Hematopoietic multipotent progenitor cell treated with erythropoietin and hydrocortisone succinate and interleukin-3 and kit ligand, for 15 days (in vitro differentiated cells): ENCODE data around the gene GTPBP10.

Experiments used
- DNase-seq: peaks from one replicate; pipeline ENCODE4 v3.0.0-alpha.2; 2015; ENCODE audit warnings: low spot score

Gene GTPBP10

DNA sequence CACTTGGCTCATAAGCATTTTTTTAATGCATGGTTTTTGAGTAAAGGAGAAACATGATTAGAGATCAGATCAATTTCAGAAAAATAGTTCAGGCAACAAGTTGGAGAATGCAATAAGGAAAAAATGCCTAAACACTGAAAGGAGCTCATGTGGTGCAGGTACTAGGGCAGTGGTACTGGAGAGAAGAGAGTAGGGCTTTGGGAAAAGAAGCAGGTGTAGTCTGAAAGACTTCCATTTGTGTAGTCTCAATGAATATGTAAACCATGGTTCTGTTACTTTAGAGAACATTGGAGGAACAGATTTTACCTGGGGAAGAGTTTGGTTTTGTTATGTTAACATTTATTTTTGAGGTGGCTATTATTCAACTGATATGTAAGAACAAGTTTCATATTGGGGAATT lies 5.5 kb downstream of the GTPBP10 start:
- DNase-seq: no peak

DNA sequence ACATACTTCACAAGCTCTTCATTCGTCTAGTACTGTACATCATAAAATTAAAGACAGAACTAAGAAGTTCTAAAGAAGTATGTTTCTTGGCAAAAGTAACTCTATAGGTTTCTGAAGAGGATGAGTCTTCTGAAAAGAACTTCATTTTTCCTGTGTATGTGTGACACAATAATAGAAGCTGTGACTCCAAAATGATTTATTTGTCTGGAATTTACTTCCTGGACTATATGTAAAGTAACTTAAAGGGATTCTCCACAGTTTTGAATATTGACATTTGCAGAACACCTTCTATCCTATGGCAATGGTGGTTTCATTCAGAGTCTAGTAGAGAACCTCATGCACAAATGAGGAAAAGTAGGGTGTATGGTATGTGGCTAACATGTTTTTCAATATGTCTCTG lies 36.9 kb downstream of the GTPBP10 start:
- no peak for DNase-seq

DNA sequence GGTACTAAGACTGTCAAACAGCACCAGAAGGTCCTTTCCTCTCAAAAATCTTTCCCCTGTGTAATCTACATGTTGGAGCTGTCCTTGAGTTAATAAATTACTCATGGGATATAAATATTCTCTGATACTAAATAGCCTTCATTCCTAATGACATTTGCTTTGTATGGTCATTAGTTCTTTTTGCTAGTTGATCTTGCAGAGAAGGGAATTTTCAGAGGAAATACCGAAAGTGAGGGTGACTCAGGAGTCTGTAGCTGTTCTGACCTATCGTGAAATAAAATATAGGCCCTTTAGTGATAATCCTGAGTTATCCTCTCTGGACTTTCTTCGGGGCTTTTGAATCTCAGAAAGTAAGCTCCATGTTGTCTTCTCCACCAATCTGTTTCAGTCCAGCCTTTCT lies 37.3 kb downstream of the GTPBP10 start:
- DNase-seq: no peak

DNA sequence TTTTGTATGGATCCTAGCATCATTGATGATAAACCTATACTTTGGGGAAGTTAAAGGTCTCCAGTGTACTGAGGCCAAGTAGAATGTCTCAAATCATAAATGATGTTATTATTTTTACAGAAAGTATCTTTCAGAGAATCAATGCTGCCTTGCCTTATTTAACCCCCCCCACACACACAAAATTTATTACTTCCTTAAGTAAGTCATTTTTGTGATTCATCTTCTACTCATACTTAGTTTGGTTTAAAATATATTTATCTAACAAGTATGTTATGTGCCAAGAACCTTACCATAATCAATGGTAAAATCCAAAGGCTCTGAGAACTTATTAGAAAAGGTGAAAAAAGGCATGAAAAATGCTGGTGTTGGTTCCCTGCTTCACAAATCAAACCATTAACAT lies 37.9 kb downstream of the GTPBP10 start:
- DNase-seq: no peak

DNA sequence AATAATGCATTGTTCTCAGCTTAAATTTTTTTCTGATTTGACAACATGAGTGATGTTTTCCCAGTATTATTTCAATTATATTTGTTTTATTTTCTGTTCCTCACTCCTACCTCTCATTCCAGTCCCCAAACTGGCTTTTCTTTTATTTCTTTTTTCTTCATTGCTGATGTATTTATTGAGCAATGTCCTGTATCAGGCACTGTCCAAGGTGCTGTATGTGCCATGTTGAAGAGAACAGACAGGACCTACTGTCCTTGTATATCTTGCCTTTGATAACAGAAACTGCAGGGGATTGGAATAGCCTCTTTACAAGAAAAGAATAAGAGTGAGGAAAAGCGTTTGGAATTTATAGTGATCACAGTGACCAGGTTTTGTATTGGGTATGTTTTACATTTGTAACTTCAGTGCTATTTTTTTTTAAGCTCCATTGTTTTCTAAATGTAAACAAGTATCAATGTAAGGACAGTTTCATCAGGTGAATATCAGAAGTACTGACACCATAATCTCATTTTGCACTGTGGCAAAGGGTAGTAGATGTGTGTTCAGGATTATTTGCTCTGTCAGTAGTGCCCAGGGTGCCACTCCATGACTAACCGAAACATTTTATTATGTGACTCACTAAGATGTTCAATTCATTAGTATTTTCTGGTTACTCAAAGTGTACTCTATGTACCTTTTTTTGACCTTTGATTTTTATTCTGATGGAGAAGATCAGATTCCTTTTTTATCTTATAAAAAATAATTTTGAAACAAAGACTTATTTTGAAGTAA lies 41.1 kb downstream of the GTPBP10 start:
- no peak for DNase-seq

DNA sequence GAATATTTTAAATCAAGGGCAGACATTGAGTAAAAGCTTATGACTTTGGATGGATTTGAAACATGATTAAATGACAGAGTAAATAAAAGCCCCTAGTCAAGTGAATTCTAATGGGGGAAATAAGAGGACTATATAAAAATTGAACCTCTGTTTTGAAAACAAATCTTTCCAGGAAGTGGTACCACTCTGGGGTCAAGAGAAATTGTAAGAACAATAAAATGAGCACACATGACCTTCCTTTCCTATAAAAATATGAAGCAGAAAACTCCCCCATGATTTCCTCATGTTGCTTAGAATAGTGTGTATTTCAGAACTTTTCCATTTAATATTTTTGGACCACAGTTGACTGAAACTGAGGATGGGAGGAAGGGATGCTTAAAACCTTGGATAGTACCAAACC lies 44.4 kb downstream of the GTPBP10 start:
- DNase-seq: no peak

DNA sequence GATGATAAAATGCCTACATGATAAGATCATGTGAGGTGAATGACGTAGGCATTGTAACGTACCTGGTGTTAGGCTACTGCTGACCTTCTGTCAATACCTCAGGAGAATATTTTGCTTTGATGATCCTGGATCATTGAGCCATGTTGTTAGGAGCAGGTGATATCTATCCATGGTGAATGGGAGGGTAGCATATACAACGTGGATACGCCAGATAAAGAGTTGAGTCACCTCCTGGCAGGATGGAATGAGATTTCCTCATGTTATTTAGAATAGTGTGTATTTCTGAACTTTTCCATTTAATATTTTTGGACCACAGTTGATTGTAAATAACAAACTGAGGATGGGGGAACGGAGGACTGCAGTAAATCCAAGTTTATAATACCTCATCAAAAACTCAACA lies 45.0 kb downstream of the GTPBP10 start:
- no peak for DNase-seq

DNA sequence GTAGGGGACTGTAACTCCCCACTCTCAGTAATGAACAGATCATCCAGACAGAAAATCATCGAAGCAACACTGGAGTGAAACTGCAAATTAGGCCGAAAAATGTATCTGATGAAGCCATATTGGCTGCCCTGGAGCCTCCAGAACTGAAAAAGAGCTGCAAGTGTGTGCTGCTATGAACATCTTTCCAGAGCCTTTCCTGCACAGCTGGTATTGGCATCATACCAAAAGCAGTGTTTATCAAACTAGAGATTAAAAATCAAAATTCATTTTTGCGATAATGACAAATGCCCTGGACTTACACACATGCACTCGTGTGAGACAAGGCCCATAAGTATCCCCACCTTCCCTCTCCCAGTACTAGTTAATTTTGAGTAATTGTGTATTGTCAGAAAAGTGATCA lies 49.9 kb downstream of the GTPBP10 start:
- DNase-seq: no peak

DNA sequence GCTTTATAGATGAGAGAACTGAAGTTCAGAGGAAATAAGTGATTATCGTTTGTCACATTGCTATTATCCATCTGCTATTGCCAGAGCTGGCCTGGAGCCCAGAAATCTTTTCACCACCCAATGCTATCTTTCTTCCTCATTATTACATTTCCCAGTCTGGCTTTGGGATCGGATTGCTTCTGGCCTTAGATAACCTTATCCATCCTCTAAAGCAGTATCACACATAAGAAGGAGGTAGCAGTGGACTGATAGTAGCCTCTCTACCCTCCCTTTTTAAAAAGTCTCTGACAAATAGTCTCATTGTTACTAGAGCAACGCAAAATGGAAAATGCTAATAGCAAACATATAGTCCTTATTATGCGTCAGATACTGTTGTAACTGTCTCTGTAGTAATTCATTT lies 55.5 kb downstream of the GTPBP10 start:
- no peak for DNase-seq

DNA sequence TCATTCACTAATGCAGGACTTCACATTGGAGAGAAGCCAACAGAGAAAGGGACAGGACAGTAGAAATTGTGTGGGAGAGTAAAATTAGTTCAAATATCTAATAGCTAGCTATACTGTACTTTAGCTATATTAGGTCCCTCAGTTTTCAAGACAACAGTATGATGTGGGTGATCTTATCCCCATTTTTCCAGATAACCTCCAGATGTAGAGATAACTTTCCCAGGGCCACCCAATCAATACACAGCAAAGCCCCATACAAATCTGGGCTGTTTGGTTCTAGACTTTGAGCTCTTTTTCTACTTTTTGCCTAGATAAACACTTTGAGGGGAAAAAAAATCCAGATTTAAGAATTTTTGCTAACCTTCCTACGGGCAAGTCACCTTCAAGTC lies 56.3 kb downstream of the GTPBP10 start:
- DNase-seq: no peak

DNA sequence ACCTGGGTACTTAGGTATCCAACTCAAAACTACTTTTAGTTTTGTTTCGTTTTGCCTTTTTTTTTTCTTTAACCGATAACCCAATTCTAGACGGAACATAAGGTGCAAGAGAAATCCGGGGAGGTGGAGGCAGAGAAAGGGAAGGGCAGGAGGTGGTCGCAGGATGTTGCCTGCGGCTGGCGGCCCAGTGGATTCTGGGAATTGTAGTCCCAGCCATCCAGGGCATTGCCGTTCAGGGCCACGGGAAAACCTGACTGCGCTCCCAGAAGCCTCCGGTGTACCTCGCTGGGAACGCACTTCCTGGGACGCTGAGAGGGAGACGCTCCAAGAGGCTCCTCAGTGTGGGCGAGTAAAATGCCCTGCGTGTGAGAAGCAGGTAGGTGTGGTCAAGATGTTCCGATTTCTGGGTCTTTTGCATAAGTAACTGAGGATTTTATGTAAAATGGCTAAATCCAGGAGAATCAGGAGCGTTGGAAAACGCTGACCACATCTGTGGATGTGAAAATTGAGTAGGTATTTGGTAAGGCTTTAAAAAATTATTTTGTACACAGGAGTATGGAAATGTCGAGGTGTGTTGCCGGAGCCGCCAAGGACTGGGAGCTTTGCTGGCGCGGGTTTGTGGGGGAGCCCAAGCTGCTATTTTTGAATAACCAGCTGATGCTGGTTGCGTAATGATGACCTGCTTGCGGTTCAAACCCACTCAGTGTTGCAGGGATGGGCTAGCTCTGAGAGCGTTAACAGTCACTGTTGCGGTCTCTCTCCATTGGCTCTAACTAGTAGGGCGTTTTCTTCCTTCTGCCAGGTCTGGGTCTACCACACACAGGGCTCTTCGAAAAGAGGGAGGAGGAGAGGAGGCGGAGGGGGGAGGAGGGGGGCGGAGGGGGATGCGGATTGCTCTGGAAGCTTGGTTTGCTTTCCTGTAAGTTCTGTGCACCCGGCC lies 56.9 kb downstream of the GTPBP10 start, which contains the start of gene CLDN12:
Gene CLDN12, plus strand, starts transcription at position 288 of the 940 bp plus-strand sequence. CDS start 9,216 bp downstream, outside the sequence.
- DNase-seq: peak; percentile 7

DNA sequence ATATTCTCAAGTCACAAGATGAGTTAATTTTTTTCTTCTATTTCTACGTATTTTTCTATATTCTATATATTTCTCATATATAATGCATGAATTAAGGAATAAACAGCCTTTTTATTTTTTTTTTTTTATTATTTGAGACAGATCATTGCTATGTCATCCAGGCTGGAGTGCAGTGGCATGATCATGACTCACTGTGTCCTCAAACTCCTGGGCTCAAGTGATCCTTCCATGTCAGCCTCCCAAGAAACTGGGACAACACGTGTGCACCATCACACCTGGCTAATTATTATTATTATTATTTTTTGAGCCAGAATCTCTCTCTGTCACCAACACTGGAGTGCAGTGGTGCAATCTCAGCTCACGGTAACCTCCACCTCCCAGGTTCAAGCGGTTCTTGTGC lies 58.3 kb downstream of the GTPBP10 start:
- DNase-seq: no peak

DNA sequence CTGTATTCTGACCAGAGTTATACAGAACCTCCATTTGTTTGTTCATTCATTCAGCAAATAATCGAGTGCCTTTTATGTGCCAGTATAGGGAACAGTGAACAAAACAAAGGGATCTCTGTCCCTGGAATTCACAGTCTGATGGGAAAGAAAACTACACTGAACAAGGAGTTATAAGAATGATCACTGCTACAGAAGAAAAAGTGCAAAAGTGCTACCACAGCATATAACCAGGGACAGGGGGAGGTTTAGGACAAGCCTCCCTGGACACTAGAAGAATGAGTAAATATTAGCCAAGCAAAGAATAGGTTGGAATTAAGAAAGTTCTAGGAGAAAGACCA lies 60.9 kb downstream of the GTPBP10 start:
- DNase-seq: no peak

DNA sequence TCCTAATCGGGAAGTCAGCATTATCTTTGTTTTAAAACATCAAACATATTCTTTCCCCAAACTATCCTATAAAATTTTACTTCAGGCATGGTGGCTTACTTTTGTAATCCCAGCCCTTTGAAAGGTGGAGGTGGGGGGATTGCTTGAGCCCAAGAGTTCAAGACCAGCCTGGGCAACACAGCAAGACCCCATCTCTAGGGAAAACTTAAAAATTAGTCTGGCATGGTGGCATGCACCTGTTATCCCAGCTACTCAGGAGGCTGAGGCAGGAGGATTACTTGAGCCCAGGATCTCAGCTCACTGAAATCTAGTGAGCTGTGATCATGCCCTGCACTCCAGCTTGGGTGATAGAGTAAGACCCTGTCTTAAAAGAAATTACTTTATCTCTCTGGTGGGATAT lies 61.6 kb downstream of the GTPBP10 start:
- no peak for DNase-seq

DNA sequence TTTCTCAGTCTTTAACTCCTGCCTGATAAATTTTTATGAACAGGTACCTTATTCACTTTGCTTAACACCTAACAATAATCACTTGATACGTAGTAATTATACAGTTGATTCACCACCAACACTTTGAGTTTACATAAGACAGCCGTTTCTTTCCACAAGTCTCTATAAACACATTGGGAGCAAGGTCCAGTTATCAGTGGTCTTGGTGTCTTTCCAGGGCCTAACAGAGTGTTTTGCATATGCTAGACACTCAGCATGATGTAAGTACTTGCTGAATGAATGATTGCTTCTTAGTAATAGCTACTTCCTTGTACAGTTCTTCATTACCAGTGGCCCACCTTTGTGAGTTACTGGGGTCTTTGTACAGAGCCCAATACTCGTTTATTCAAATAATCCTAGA lies 63.2 kb downstream of the GTPBP10 start:
- no peak for DNase-seq

DNA sequence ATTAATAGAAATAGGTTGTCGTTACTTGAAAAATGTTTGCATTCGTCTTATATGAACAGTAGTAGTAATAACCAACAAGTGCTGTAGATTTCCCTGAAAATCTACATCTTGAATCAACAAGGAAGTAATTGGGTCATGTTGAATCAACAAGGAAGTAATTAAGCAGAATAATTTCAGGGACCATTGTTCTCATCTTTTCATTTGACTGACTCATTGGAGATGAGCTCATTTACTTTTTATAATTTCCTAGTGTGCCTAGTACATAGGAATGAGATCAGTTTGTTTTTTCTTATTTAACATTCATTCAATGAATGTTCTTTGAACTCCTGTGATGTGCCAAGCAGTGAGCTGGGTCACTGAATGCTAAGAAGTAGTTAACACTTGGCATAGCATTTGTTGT lies 65.0 kb downstream of the GTPBP10 start:
- no peak for DNase-seq

DNA sequence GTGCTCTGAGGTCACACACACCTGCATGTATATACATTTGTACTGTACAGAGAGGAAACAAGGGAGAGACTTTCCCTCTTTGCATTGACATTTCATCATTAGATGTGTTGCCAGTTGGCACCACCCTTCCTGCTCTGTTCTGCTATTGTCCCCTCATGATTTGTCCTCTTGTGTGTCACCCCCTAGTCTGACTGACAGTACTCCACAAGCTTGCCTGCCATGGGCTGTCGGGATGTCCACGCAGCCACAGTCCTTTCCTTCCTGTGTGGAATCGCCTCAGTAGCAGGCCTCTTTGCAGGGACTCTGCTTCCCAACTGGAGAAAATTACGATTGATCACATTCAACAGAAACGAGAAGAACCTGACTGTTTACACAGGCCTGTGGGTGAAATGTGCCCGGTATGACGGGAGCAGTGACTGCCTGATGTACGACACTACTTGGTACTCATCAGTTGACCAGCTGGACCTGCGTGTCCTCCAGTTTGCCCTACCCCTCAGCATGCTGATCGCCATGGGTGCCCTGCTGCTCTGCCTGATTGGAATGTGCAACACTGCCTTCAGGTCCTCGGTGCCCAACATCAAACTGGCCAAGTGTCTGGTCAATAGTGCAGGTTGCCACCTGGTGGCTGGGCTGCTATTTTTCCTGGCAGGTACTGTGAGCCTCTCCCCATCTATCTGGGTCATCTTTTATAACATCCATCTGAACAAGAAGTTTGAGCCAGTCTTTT lies 66.1 kb downstream of the GTPBP10 start:
- no peak for DNase-seq

DNA sequence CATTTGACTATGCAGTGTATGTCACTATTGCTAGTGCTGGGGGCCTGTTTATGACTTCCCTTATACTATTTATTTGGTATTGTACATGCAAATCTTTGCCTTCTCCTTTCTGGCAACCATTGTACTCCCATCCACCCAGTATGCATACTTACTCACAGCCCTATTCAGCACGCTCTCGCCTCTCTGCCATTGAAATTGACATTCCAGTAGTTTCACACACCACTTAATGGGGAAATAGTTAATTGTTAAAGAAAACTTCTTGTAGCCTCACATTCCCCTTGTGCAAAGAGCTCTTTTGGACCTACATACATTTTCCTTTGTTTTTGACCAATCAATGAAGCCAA lies 66.6 kb downstream of the GTPBP10 start:
- DNase-seq: no peak

DNA sequence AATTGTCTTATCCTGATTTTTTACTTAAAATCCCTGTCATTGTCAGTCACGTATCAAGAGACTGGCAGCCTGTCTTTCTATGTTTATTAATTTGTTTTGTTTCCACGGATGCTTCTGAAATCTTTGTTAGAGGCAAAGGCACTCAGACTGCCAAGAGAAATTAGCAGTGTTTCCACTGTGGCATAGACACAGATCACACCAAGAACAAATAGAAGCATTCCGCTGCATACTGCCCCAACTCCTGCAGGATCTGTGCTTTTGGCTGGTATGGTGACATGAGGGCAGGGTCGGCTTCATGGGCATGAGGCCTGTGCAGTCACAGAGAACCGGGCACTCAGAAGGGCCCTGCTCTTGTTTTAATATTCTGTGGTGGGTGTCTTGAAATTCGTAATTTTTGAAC lies 75.1 kb downstream of the GTPBP10 start:
- DNase-seq: no peak

DNA sequence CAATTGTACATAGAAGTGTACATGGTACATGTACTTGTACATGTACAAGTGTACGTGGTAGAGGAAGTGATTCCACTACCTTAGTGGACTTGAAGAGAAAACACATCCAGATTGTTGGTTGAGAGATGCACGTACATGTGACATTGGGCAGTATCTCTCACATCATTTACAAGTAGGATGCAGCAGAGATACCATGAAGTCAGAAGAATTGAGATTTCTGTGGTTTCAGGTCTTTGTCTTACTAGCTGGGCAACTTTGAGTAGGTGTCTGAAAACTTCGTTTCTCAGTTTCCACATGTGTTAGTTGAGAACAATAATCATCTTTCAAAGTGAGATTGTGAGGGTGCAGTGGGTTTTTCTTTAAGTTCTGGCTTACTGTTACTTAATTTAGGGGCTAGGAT lies 78.2 kb downstream of the GTPBP10 start:
- DNase-seq: no peak

DNA sequence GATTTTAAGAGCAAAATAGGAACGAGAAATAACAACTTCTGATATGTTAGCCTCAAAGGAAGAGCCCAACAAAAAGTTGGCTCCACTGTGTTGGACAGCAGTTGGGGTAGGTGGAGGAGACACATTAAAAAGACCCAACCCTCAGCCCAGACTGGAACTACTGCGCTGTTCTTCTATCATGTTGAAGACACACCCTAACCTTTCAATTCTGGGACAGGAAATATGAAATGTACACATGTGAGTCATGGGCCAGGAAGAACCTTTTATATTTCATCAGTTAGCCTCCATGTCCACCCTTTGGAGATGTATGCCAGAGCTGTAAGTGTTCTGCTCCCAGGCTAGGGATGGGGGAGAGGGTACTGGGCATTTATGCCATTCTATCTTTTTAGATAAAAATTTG lies 78.9 kb downstream of the GTPBP10 start:
- DNase-seq: no peak

DNA sequence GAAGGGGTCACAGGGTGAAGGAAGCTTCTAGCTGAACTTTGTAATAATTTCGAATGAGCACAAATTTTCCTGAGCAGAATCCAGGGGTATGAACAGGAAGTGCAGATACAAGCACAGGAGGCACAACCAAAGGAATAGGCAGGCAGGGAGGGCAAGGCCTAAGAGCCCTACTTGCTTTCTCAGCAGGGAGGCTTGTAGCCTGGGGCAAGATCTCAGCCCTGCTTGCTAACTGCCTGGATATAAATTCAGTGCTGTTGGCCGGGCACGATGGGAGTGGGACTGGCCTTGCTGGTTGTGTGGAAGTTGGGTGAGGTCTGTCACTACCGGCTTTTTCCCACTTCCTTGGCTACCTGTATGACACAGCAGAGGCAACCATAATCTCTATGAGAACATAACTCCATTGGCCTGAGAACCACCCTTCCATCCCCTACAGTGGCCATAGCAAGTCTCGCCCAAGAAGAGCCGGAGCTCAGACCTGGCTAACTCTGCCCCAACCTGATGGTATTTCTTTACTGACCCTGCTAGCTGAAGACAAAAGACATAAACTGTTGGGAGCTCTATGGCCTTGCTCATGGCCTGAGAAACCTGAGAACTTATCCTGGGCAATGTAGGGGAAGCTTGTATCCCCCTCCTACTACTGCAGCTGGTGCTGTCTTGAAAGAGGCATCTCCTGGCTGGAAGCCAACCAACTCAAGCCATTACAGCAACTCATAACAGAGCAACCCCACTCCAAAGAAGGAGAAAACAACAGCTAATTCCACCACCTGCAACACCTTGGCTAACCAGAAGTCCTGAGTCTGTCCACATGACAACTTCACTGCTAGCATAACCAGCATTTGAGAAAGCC lies 84.3 kb downstream of the GTPBP10 start:
- DNase-seq: no peak
